Suppressor macrophage (primary cell): Measurements from ENCODE around the gene GADL1.
A peak's percentile ranks its signal among the peaks of the same experiment; 100 is the strongest.

ENCODE experiments used
- DNase-seq, 4 experiments: peaks; one replicate each; pipeline ENCODE4 v3.0.0-alpha.2; 2020 to 2022

Gene GADL1

DNA sequence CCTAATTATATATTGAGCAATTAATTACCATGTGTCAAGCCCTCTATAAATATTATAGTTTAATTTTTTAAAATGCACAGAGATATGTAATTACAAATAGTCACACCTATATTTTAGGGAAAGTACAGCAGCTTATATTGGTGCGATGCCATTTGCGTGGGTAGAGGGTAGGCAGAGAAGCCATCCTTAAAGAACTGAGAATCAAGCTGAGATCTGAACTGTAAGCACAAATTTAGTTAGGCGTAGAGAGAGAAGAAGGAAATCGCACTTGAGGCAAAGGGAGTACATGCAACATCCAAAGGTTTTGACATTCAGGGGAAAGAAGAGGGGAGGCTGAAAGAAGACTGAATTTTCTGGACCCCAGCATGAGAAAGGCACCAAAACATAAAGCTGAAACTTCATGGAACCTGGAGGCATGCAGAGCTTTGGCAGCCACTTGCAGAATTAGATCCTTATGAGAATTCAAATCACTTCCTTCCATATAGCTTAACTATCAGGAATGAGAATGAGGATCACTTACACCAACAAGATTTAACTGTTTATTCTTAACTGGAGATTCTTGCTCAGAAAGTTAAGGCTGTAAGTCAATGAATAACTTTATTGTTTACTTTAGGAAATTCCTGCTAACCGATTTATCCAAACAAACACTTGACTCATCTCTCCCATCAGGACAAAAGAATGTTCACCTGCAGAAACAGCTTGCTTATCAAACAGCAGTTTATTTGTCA lies 173.7 kb downstream of the GADL1 start:
- DNase-seq, result no peak

DNA sequence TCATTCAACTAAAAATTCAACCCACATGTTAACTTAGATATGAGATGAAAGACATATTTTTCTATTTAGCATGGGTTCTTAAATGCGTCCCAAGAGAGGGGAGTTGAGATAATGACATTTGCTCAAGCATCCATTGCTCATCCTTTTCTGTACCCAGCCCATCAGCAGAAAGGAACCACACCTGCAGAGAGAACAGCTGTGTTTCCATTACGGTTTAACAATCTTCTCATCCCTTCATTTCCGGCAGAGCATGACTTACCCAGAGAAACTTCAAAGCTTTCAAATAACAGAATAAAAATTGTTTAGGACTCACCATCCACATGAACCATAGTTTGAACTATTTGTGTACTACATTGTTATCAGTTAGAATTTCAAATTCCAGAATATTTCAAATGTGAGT lies 174.9 kb downstream of the GADL1 start:
- no peak for DNase-seq

DNA sequence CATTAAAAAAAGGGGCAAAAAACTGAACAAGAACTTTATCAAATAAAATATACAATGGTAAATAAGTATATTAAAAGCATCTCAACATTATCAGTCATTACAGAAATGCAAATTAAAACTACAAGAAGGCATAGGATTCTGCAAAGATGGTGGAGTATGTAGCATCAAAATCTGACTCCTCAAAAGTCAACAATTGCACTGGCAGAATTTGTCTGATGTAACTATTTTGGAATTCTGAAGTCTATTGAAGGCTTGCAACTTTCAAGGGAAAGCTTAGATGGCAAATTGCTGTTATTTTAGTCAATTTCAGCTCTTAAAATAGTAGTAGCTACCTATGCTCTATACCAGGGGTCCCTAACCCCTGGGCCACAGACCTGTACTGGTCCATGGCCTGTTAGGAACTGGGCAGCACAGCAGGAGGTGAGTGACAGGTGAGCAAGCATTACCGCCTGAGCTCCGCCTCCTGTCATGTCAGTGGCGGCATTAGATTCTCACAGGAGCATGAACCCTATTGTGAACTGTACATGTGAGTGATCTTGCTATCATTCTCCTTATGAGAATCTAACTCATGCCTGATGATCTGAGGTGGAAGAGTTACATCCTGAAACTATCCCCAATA lies 180.5 kb downstream of the GADL1 start:
- DNase-seq, result no peak

DNA sequence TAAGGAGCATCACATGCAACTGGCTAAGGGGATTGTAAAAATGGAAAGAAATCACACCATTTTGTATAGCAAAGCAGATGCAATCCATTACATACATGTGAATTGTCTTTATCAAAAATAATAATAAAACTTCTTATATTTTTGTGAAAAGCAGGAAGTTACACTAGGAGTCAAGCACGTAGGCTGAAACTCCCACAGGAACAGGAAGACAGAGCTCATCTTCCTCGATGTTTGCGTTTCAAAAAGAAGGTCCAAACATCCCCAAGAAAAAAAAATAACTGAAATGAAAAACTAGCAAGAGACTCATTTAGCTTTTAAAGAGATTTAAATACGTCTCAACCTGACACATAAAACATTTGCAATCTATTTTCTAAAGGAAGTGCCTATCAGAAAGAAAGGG lies 181.5 kb downstream of the GADL1 start:
- peak; percentile 23 to 69 (median 58) for DNase-seq

DNA sequence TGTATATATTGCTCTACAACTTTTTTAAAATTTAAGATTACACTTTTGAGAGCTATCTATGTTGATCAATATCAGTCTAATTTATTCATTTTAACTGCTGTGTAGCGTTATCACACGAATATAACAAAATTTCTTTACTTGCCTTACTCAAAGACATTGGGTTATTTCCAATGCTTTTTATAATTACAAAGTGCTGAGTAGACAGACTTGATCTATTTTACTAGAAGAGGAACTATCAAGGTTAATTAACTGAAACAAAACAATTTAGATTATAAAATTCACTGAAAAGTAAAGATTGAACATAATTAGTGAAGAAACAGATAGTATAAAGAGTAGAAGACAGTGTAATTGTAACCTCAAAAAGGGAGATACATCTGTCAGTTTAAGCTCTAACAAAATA lies 182.6 kb downstream of the GADL1 start:
- DNase-seq, result no peak

DNA sequence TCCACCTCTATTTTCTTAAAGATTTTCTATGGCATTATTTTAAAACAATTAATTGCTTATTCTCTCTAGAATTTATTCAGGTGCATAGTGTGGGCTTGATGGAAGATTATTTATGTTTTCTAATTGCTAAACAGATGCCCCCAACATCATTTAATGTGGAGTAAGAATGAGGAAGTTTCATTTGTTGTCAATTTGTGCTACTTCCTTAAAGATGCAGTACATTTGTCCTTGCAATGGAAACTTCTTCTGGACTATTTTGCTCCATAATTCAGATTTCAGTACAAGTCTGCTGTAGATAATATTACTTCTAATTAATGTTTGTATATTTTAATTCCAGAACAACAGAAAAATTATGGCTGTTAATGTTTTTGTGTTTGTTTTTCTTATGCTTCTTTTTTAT lies 183.3 kb downstream of the GADL1 start:
- DNase-seq, result peak in 2 of 4 experiments; percentile 58 to 62

DNA sequence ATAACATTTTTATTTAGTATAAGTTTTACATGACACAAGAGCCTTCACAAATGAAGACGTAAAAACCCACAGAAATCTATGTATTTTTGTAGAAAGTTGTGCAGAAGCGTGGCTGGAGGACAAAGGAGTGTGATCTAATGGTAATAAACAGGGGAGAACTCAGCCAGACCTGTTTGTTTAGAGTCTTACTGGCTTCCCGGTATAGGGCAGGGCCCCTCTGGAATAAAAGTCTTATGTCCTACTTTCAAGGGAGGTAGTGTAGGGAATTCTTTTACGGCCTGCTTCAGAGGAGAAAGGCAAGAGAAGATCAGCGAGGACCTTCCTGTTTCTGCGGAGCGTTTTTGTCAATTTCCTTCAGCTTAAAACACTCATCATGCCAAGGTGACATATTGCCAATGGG lies 184.4 kb downstream of the GADL1 start:
- DNase-seq, result no peak

DNA sequence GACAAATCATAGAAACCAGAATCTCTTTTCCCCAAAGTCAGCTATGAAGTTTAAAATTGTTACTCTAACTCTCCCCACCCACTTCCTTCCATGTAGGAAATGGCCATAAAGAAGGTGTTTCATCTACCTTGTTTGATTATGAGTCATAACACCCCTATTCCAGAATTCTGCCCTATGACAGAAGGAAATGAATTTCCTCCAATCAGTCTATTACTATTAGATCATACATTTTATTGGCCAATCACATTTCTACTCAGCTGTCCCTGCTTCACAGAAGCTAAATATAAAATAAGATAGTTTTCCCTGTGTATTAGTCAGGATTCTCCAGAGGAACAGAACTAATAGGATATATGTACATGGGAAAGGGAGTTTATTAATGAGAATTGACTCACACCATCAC lies 186.0 kb downstream of the GADL1 start:
- DNase-seq, result no peak

DNA sequence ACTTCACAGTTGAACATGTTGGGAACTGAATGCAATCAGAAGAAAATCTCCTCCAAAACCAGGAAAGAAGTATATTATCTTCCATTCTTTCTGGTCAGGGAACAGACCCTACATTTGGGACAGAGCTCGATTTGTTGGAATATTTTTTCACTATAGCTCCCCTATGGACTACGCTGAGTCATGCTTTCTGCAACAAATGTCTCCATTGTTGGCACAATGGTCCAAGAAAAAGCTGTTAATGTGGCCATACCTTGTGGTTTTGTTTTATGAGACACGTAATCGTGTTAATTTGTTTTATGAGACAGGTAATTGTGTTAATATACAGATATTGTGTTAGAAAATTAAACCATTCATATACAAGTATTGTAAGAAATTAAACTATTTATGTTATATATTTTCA lies 186.6 kb downstream of the GADL1 start:
- no peak for DNase-seq

DNA sequence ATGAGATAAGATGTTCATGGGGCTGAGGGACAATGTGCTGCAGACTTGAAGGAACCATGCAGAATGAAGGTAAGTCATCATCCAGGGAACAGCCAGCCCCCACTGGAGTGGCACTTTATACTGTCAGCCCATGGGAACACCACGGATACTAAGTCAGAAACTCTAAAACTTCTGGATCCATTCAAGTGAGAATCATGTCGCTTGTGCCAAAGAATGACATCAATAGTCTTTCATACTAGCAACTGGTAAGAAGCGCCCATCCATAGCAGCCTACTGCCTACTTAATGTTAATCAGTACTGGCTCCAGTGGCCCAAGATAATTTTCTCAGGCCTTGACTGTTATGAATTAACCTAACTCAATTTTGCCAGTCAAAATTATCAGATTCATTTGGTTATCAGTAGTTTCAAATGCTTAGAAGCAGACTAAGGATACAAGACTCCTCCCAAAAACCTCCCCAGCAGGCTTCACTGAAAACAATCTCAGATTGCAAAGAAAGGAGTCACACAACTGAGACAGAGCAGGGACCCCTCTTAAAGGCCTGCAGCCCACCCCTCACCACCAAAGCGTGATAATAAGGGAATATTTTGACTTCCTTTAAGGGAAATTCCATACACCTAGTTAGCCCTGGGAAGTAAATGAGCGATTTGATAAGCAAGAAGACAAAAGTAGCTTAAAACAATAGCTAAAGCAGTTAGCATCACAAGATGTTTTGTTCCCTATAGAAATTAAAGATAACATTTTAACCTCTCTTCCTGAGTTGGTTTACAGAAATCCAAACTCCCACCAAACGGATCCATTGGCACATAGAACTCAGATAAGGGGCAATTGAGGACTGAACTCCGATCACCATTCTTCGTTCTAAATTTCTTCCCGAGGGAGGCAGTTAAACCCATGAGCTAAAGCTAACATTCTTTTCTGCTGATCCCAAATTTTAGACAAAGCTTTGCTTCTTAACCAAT lies 189.2 kb downstream of the GADL1 start:
- DNase-seq, result no peak

DNA sequence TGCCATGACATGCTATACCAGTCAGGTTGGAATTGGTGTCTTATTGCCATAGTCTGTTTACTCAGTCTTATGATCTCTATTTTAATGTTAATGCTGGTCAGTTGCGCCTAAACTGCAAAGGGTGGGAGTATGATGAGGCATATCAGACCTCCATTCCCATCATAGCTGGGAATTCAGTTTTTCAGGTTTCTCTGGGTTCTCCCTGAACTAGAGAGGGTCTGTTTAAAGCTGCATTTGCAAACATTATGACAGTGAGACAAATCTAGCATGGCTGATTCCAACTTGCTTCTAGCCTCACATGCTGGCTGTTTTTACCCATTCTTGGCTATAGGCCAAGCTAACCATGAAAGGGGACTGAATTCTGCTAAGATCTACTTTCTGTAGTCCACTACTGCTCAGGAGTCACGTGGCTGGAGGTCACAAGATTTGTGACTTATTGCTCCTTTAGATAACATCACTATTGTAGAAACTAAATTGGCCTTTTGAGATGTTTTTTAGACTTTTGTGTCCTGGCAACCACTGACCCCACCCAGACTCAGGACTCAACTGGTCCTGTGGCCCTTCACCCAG lies 191.5 kb downstream of the GADL1 start:
- peak; percentile 19 to 65 (median 60) for DNase-seq

DNA sequence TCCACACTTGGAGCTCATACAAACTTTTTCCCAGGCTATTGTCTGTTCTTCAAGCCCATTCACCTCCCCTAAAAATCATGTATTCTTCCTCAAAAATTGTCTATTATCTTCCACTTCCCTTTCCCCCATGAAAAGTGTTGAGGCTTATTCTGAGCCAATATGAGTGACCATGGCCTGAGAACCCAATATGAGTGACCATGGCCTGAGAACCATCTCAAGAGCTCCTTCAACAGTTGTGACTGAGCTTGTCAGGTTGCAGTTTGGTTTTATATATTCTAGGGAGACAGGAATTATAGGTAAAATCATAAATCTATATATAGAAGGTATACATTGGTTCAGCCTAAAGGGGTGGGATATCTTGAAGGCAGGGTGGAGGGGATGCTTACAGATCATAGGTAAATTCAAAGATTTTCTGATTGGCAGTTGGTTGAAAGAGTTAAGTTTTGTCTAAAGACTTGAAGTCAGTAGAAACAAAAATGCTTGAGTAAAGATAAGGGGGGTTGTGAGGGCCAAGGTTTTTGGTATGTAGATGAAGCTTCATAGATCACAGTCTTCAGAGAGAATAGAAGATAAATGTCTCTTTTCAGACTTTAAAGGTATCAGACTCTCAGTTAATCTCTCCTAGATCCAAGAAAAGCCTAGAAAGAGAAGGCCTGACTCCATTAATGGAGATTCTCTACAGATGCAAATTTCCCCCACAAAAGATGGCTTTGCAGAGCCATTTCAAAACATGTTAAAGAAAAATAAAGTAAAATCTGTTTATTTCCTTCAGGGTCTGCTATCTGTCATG lies 192.2 kb downstream of the GADL1 start:
- no peak for DNase-seq

DNA sequence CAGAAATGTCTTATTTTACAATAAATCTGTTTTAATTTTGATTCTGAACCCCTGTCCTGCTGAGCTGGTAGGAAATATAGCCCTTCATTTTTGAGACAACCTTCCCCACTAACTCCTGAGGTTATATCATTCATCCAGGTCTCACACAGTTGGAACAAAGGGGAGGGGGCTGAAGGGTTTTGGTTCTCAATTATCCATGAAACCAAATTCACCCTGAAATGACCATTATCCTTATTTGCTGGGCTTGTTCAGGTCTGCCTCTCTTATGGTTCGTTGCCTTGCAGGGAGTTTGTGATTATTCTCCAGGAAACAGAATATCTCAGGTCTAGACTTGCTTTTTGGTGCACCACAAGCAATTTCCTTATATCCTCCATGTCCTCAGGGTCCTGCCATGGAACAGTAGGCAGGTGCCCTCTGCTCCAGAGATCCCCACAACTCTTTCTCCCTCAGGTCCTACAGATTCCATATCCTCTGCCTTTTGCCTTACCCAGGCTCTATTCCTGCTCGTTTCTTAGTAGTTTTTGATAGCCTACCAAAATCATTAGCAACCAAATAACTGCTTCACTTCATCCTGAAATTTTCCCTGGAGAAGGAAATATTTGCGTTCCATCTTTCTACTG lies 193.6 kb downstream of the GADL1 start:
- DNase-seq, result no peak

DNA sequence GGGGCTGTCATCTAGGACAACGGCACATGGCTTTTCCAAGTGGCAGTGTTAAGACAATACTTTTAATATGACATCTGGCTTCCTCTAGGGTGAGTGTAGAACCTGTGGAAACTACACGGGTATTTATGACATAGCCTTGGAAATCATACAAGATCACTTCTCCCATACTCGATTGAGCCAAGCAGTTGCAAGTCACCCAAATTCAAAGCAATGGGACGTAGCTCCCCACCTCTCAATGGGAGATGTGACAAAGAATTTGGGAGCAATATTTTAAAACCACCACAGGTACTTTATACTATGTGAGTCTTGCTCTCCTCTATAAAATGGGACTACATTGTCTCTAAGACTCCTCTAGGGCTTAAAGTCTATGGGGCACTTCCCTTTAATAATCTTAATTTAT lies 194.5 kb downstream of the GADL1 start:
- DNase-seq, result no peak

DNA sequence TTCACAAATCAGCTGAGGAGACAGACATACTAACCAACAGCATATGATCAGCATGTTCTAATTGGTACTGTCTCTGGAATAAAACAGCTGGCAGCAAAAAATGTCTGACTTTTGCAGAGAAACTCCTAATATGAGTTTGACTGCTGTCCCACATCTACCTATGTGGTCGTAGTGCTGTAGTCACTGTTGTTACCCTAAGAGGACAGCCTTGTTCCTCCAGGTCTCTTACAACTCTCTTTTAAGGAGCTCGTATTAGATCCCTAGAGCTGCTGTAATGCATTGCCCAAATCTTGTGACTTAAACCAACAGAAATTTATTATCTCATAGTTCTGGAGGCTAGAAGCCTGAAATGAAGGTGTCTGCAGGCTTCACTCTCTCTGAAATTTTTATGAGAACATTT lies 195.9 kb downstream of the GADL1 start:
- no peak for DNase-seq

DNA sequence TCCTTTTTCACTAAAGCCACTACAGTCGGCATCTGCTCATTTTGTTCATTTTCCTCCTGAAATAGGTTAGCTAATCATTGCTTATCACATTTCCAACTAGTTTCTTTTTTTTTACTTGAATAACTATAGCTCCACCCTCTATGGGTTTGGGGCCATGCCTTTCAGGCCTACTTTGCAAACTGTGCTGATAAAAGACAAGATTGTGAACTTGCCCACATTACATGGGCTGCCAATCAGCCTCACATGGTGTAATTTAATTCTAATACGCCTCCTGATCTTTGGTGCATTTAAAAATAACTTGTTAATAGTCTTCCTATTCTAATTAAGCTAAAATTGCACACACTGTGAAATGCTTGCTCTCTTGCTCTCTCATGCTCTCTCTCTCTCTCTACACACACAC lies 197.6 kb downstream of the GADL1 start:
- DNase-seq, result no peak

DNA sequence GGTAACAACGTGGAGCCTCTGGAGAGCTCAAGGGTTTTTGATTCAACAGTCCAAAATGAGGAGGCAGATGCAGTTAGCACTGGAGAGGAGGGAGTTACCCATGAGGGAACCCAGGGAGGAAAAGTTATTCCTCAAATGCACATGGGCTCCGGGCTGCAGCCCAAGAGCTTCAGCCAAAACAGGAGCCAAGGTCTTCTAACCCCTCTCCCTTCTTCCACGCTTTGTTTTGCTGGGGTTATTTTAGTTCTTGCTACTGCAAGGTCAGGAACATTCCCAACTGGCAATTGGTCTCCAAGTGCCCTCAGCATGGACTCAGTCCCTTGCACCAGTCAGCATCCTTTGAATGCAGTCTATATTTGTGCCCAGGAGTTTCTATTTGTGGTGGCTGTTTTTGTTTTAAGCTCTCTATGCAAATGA lies 198.1 kb downstream of the GADL1 start:
- DNase-seq, result no peak

DNA sequence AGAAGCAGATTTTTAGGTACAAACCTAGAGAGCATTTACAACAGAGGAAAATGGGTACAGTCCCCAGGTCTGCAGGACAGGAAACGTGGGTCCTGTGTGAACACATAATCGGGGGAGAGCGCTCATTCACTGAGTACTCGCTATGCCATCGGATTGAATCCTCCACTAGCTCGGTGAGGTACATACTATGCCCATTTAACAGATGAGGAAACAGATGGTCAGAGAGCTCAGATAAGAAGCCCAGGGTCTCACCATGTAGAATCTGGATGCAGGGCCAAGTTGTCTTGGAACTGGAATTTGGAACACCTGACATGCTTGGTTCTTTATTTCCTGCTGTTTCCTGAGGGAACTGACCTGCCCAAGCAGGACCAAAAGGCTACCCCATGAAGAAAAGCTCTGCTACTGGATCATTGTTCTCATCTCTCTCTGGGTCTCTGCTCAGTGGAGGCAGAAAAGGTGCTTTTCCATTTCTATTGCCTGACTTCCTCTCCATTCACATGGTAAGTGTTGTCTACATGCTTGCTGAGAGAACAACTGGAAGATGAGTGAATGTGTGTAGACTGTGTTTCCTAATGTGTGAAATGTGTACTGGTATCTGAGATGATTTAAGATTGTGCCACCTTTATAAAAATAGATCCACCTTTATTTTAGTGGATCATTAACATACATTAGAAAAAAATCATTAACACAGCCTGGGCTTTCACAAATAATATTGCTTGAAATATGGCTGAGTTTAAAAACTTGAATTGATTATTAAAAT lies 199.0 kb downstream of the GADL1 start:
- no peak for DNase-seq

DNA sequence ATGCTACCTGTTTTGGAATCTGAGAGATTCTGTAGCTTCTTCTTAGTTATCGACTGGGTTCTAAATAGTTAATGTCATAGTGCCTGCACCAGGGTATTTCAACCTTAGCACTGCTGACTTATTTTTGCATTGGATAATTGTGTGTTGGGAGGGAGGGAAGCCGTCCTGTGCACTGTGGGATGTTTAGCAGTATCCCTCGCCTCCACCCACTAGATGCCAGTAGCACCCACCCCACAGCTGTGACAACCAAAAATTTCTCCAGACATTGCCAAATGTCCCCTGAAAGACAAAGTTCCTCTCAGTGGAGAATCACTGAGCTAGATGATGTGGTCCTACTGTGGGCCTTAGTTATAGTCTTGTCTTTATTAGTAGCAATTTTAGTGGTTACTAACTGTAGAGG lies 199.8 kb downstream of the GADL1 start:
- DNase-seq, result no peak

DNA sequence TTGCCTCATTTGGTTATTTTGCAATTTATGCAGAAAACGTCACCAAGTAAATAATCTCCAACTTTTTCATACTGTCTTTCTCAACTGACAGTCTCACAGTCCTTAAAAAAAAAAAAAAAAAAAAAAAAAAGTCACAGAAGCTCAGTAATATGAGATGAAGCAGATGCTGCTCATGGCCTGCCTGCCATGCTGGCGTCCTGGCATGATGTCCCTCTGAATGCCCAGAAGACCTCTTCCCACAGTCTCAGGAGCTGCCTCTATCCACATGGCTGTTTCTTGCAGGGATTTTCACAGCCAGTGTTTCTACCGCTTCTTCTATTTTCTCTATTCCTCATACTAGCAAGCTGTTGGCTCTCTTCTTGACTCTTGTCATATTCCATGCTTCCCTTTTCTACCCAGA lies 200.3 kb downstream of the GADL1 start:
- no peak for DNase-seq
